Spleen (tissue), 3 donors: ENCODE data around the gene TEFM.

Source experiments
- POLR2A ChIP-seq, 3 donors: fragments of 450-650 bp; IDR thresholded peaks; one replicate each; pipeline ENCODE4 v1.5.1; 2017; ENCODE audit warnings: antibody characterized with exemption in 3 of 3, mild to moderate bottlenecking in 1 of 3
- POLR2AphosphoS5 ChIP-seq, 3 donors: sonication (generic); formaldehyde crosslinking; IDR thresholded peaks; one replicate each; pipeline ENCODE4 v1.5.1; 2017; ENCODE audit warnings: antibody characterized with exemption in 3 of 3

- TF ChIP-seq POLR2A (IDR thresholded peaks at IDR 0.05) (no peak), POLR2AphosphoS5 (IDR thresholded peaks at IDR 0.05) (no peak)
These were observed 36.5 kb upstream of the TEFM start for GRCh38 chr17:30942308-30943079.
